HG03039 (cell line): ENCODE data around the gene HCFC1.
A peak's percentile ranks its signal among the peaks of the same experiment; 100 is the strongest.

ENCODE experiments used
- ATAC-seq: cut with Tn5 transposase; IDR thresholded peaks from one replicate; pipeline ENCODE4 v1.9.1; 2021; ENCODE audit warnings: mild to moderate bottlenecking, moderate library complexity; ENCODE audit not compliant: unreplicated experiment

The HCFC1 gene

GRCh38 chrX:153971450-153972367, at the start of gene HCFC1:
Gene HCFC1, minus strand, starts transcription at chrX:153971818. Its CDS starts 978 bp downstream, at chrX:153970840.
- ATAC-seq = peak; percentile 41

GRCh38 chrX:154021131-154021611, 49.6 kb upstream of the HCFC1 start:
- no peak for ATAC-seq

DNA sequence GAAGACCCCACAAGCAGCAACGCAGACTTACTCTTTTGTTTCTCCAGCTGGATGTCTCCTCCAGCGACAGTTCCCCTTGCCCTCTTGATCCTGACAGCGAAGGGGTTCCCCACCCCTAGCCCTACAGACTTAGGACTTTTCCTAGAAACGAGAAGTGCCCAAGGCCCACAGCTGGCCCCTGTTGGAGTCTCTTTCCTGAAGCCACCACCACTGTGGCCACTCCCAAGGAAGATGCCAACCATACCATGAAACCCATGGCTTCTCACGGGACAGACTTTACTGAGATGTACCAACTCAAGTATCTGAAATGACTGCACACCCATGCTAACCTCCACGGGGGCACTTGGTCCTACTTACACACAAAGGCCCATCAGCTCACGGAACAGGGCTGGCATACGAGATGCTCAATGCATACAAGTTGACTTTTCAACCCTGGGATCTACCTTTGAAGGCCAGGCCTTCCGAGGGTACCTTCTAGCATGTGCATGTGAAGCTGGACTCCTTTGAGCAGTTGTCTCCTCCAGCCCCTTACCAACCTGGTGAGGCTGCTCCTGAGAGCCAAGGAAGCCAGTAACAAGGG, 49.0 kb upstream of the HCFC1 start:
- no peak for ATAC-seq

- ATAC-seq = no peak
Measured at GRCh38 chrX:154019633-154020528, 48.3 kb upstream of the HCFC1 start, which contains the start of gene IRAK1. Gene IRAK1, minus strand, starts transcription at chrX:154019902. Its CDS starts 90 bp downstream, at chrX:154019812.

GRCh38 chrX:154019061-154019621, 47.5 kb upstream of the HCFC1 start:
- ATAC-seq = no peak

- ATAC-seq = no peak
Measured at GRCh38 chrX:154018518-154019060, 47.0 kb upstream of the HCFC1 start.

GRCh38 chrX:154017766-154018517, 46.3 kb upstream of the HCFC1 start:
- ATAC-seq = no peak

DNA sequence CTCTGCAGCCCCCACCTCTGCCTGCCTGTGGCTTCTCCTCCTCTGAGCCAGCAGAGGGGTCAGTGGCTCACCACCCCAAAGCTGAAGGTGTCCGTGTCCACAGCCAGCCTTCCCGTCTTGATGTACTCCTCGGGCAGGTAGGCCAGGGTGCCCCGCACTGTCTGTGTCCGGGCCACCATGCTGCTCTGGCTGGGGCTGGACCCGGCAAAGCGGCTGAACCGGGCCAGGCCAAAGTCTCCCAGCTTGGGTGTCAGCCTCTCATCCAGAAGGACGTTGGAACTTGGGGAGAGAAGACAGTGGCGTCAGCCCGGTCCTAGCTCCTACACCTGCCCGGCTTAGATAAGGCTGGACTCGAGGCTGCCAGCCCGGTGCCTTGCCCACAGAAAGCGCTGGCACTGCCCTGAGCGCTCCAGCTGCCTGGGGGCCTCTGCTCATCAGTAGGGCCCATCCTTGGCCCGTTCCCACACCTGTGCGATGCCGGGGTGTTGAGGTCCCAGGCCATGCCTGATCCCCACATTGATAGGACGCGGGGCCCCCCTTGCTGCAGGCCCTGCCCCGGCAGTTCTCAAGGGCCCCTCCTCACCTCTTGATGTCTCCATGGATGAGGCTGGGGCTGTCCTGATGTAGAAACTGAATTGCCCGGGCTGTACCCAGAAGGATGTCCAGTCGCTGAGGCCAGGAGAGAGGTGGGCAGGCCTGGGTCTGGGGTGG, 44.9 kb upstream of the HCFC1 start:
- no peak for ATAC-seq

DNA sequence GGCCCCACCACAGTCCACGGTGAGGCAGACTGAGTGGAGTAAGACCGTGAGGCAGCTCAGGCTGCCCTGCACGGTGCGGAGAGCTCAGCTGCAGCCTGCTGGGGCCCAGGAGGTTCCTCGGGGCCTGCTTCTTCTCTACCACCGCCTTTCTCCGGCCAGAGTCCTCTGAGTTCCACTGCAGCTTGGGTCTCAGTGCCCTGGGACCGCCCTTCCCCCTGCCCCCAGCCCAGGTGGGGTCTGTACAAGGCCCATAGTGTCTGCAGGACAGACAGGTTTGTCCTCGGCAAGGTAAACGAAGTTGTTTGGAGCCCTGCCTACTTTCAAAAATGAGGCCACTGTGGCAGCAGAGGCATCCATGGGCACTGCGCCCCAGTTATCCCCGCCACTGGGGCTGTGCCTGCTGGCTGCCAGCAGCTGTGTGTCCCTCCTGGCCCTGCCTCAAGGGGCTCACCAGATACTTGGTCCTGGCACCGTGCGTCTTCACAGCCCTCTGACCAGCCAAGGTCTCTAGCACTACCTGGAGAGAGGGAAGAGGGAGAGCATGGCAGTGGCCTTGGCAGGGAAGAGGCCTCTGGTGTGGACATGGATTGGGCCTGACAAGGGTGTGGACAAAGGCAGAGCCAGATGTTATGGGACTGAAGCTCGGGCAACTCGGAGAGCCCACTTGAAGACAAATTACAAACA, 44.1 kb upstream of the HCFC1 start:
- no peak for ATAC-seq

GRCh38 chrX:154014429-154015380, 43.1 kb upstream of the HCFC1 start:
- ATAC-seq = no peak

DNA sequence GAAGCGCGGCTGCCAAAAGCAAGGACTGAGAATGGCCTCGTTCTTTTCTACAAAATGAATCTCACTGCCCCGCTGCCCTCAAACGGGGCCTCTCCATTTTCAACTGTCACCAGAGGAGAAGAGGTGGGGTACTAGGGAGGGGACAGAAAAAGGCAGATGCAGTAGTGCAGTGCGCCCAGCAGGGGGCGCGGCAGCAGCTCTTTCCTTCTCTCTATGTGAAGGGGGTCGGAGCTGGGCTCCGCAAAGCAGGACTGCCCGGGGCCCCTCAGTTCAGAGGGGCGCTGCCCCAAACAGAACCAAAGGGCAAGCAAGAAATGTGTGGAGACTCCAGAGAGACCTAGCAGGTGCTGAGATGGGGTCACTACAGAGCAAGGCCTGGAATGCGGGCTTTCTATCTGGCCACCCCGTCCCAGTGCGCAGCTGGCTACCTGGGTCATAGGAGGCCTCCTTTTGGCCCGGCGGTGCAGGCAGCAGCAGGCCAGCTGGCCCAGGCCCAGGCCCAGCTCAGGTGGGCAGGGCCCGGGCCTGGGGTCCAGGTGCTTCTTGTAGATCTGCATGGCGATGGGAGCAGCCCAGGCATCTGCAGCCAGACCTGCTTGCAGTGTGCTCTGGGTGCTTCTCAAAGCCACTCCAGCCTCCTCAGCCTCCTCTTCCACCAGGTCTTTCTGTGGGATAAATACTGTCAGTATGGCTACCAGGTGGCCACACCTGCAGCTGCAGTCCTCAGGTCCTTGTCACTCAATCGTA, 42.2 kb upstream of the HCFC1 start:
- no peak for ATAC-seq

DNA sequence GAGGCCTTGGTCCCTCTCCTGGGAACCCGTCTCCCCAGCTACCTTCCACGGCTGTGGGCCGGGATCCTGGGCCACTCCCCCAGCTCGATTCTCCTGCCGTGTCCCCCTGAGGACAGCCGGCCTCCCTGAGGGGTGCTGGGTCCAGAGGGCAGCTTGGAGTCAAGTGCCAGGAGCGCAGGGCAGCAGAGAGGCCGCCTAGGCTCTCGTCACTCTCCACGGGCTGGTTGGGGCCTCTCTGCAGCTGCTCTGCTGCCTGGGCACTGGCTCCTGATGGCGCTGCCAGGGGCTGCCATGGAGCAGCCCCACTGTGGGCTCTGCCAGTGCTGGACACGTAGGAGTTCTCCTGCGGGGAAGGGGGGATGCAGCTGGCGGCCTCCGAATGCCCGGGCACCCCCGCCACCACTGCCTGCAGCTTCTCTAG, 41.4 kb upstream of the HCFC1 start:
- ATAC-seq = no peak

- ATAC-seq = no peak
Measured at GRCh38 chrX:154012336-154012991, 40.8 kb upstream of the HCFC1 start.

GRCh38 chrX:154011376-154012335, 40.0 kb upstream of the HCFC1 start:
- no peak for ATAC-seq
